DMS79 treated with DMSO at 0.1 percent for 48 hours (cell line): Measurements from ENCODE around the gene MAP2.
"Not testable (repeated sequence)": the region's sequence is repeated elsewhere in the genome, so short reads cannot be mapped to it uniquely, and the experiment has no call there.

Experiments
- DNase-seq: peaks from one replicate; lab custom pipeline; 2025; lab: John Stamatoyannopoulos, UW

MAP2 gene

GRCh38 chr2:209473930-209474419 is 50.1 kb downstream of the MAP2 start:
- DNase-seq = peak; percentile 94

- peak; percentile 14 for DNase-seq
Measured at GRCh38 chr2:209474960-209475359, 51.1 kb downstream of the MAP2 start.

- peak; percentile 97 for DNase-seq
Measured at GRCh38 chr2:209476367-209477208, 52.7 kb downstream of the MAP2 start.

GRCh38 chr2:209492296-209492695 is 68.4 kb downstream of the MAP2 start:
- not testable (repeated sequence) for DNase-seq

GRCh38 chr2:209495068-209495620 is 71.3 kb downstream of the MAP2 start:
- not testable (repeated sequence) for DNase-seq

- peak; percentile 87 for DNase-seq
Measured at GRCh38 chr2:209495855-209496585, 72.2 kb downstream of the MAP2 start.

- DNase-seq = no peak
Measured at GRCh38 chr2:209496586-209496982, 72.7 kb downstream of the MAP2 start.

GRCh38 chr2:209498614-209499013 is 74.8 kb downstream of the MAP2 start:
- no peak for DNase-seq

GRCh38 chr2:209499069-209499468 is 75.2 kb downstream of the MAP2 start:
- DNase-seq = no peak

- peak; percentile 7 for DNase-seq
Measured at GRCh38 chr2:209501579-209501978, 77.7 kb downstream of the MAP2 start.

GRCh38 chr2:209505410-209505809 is 81.6 kb downstream of the MAP2 start:
- DNase-seq = no peak

- DNase-seq = no peak
Measured at GRCh38 chr2:209508255-209508654, 84.4 kb downstream of the MAP2 start.

GRCh38 chr2:209511637-209512036 is 87.8 kb downstream of the MAP2 start:
- no peak for DNase-seq

GRCh38 chr2:209512971-209513370 is 89.1 kb downstream of the MAP2 start:
- DNase-seq = peak; percentile 9

GRCh38 chr2:209517436-209517835 is 93.6 kb downstream of the MAP2 start:
- no peak for DNase-seq

GRCh38 chr2:209519271-209519670 is 95.4 kb downstream of the MAP2 start:
- DNase-seq = no peak

- no peak for DNase-seq
Measured at GRCh38 chr2:209519906-209520305, 96.1 kb downstream of the MAP2 start.

GRCh38 chr2:209523041-209523740 is 99.3 kb downstream of the MAP2 start:
- DNase-seq = no peak

GRCh38 chr2:209523867-209524266 is 100.0 kb downstream of the MAP2 start:
- peak; percentile 29 for DNase-seq

- DNase-seq = no peak
Measured at GRCh38 chr2:209525331-209525730, 101.5 kb downstream of the MAP2 start.

GRCh38 chr2:209525834-209526281 is 102.0 kb downstream of the MAP2 start:
- no peak for DNase-seq

GRCh38 chr2:209526561-209526960 is 102.7 kb downstream of the MAP2 start:
- DNase-seq = no peak
